NCI-H510A treated with DMSO at 0.1 percent for 48 hours (cell line): ENCODE results near the gene MYO1A.

ENCODE experiments used
- DNase-seq: peaks from one replicate; lab custom pipeline; 2025; lab: John Stamatoyannopoulos, UW

Gene MYO1A

DNA sequence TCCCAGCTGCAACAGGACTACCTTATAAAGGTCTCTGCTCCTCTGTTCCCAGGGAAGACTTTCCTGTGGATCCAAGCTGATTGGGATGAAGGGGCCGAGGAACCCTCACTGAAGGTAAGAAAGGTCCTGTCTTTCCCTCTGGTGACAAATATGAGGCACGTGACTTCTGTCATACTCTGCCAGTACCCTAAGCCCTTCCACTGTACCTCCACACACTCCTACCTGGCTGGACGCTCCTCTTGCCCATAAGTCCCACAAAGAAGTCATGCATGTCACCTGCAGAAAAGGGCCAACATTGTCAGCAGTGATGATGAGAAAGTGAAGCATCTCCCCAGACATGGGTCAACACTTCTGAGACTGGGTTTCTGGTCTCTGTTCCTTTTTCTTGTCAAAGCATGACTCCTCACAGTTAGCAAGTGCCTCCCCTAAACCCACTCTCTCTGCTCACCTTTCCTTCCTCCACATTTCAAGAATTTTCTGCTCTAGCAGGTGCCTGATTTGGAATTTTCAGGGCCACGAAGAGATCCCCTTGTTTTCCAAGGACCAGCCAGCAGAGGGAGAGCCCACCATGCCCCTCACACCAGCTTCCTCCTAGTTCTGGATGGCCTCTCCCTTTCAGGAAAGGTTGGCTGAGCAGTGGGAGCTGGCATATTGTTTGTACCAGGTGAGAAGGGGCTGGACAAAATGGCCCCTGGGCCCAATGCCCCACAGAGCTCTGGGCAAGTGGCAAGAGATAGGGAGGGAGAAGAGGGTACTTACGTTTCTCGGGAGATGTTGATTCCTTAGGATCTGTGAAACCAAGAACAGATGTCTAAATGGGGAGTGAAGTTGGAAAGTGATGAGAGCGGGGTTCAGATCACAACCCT is 37.1 kb downstream of the MYO1A start:
- DNase-seq: no peak

GRCh38 chr12:57011438-57012424 is 38.2 kb downstream of the MYO1A start:
- no peak for DNase-seq

- DNase-seq: no peak
These were observed 39.2 kb downstream of the MYO1A start for GRCh38 chr12:57010627-57011247.

- DNase-seq: no peak
These were observed 39.8 kb downstream of the MYO1A start for GRCh38 chr12:57009949-57010626.

DNA sequence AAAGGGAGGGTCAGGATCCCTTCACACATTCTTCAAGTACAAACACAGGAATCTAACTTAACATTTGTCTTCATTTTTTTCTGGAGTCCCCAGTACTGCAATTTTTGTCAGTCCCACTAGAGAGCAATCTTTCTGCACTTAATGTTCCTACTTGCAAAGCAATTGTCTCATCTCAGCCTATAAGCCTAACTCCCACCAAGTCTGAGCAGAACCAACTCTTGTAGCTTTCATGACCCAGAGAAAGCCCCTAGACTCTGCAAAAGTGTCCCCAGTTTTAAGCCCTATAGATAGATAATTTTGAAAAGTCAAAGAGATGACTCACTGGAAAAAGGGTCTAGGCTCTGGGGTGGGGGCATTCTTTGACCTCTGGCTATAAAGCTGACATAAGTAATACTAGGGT is 41.8 kb downstream of the MYO1A start:
- peak; percentile 70 for DNase-seq

- DNase-seq: no peak
These were observed 43.0 kb downstream of the MYO1A start for GRCh38 chr12:57006809-57007475.

DNA sequence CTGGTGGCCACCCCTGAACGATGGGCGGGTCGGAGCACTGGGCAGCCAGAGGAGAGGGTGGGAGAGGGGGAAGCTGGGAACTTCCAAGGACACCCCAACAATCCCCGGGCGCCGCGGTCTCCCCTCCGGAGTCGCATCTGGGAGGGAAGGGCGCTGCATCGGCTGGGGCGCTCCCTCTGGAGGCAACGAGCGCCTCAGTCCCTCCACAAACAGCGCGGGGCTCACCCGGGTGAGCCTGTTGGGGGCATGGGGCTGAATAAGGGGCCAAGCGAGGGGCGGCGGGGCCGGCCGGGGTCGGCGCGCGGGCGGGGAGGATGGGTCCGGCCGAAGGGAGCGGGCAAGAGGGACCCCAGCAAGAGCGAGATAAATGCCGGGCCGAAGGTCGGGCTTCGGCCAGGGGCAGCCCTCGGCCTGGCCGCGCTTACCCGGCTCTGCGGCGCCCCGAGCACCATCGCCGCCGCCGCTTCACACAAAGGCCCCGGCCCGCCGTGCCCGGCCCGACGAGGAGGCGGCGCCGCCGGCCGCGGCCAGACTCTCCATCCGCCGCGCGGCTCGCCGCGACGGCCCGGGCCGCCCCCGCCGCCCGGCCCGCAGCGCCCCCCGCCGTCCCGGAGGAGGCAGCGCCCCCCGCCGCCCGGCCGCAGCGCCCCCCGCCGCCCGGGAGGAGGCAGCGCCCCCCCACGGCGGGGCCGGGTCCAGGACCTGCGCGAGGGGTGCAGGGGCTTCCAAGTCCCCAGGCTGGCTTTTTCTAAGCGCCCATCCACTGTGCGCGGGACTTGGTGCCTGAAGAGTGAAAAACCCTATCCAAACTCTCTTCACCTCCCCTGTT is 43.7 kb downstream of the MYO1A start, which contains the start of gene ZBTB39:
Gene ZBTB39, minus strand, starts transcription at position 567 of the 829 bp plus-strand sequence. CDS start 1,629 bp downstream, outside the sequence.
- DNase-seq: peak; percentile 50

GRCh38 chr12:57004651-57005050 is 45.3 kb downstream of the MYO1A start:
- no peak for DNase-seq

- DNase-seq: no peak
These were observed 46.5 kb downstream of the MYO1A start for GRCh38 chr12:57003395-57003794.

DNA sequence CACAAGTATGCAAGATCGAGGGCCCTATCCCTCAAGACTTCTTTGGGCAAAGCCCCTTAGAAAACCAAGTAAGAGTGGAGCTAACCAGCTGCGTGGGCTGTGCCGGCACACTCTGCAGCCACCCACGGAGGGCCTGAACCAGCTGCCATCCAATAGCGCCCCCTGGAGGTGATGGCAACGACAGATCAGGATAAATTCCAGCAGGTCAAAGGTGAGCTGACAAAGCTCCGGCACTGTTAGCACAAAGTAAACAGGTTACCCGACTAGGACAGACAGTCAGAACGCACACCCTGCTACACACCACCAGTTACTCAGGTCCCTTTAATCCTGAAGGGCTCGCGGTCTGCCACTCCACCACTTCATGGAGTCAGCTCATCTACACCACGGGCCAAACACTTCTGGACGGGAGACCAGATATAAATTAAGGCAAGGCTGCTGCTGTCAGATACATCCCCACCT is 48.5 kb downstream of the MYO1A start:
- DNase-seq: peak; percentile 42

DNA sequence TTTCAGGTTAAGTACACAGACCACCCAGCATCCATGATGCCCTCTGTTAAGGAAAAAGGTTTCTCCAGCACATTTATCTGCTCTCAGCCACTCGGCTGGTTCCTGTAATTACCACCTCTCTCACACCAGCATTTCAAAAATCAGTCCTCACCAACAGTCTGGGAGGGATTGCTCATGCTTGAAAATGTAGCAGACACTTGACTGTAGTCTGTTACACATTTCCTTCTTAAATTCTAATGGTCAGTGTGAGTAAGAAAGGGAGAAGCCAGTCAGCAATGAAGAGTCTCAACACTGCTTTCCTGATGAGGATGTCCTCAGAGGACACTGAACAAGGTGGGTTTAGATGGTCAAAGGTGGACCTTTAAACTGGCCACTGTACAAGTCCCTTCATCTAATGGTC is 49.5 kb downstream of the MYO1A start:
- DNase-seq: no peak

- DNase-seq: no peak
These were observed 50.5 kb downstream of the MYO1A start for GRCh38 chr12:56999456-56999855.

DNA sequence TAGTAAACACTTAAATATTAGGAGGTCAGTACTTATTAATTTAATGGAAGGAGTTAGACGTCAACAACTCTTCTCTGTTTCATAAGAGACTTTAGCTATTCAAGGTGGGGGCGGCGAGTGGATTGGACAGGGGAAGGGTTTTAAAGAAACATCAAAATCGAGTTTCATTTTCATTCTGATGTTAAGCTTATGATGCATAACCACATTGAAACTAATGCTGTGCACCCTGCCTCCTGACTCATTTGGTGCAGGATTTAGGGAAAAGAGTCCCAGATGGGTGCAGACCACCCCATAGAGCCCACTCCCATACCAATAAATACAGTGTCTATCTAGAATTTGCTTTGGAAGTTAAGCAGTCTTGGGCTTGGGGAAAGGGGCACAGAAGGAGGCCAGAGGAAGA is 50.9 kb downstream of the MYO1A start:
- no peak for DNase-seq

DNA sequence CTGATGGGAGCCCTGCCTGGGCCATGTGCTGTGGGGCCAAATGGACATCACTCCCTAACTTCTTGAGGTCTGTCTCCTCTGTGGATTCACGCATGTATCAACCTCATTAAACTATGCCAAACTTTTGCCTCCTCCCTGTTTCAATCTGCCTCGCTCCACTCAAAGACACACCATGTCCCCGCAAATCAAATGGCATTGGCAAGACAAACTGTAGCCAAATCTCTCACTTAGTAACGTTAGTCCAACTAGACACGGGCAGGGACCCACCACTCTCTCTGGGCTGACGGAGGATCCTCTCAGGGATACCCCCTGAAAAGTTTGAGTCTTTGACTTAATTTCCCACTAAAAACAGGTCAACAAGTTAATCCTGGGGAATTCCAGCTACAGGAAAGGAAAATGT is 51.6 kb downstream of the MYO1A start:
- no peak for DNase-seq

GRCh38 chr12:56996793-56997545 is 53.0 kb downstream of the MYO1A start:
- DNase-seq: no peak

GRCh38 chr12:56995930-56996496 is 53.9 kb downstream of the MYO1A start:
- no peak for DNase-seq

GRCh38 chr12:56995201-56995929 is 54.6 kb downstream of the MYO1A start:
- DNase-seq: no peak

DNA sequence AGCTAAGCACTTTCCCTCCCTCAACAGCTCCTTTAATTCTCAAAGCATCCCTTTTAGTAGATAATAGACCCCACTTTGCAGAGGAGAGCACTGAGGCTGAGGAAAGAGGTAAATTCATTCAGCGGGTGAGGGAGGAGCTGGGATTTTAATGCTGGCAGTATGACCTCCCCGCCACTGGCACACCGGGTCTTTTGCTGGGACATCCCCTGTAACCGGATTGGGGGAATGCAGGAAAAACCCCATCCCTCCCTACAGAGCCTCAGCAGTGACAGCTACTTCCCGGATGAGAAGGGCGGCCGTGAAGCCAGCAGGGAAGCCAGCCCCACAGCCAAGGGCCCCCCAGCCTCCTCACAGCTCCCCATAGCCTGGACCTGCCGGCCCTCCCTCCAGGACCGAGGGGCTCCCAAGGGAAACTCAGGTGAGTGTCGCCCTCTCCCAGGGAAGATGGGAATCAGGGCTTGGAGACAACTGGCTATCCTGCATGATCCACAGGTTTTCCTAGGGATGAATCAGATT is 55.6 kb downstream of the MYO1A start:
- no peak for DNase-seq
